Chondrocyte (in vitro differentiated cells): ENCODE results near the gene XKRX. TPM values are rescaled to one million over a fixed set of nuclear protein-coding genes. Genes with fewer than 3 reads are reported as not detected.

Source experiments
- DNase-seq: peaks from one replicate; pipeline ENCODE4 v3.0.0; 2021; ENCODE audit warnings: mixed read lengths, low spot score
- H3K27ac Mint-ChIP-seq: one replicate; pipeline ENCODE4 v1.8.0; 2021; ENCODE audit warnings: mild to moderate bottlenecking, moderate library complexity, mixed read lengths; ENCODE audit not compliant: unreplicated experiment
- H3K27me3 Mint-ChIP-seq: 2 replicates; pipeline ENCODE4 v1.8.0; 2021; ENCODE audit warnings: low read depth, mixed read lengths
- H3K36me3 Mint-ChIP-seq: 2 replicates; pipeline ENCODE4 v1.8.0; 2021; ENCODE audit warnings: low read depth, mixed read lengths
- H3K4me1 Mint-ChIP-seq: 2 replicates; pipeline ENCODE4 v1.8.0; 2021; ENCODE audit warnings: low read depth, mild to moderate bottlenecking, mixed read lengths
- H3K4me3 Mint-ChIP-seq: one replicate; pipeline ENCODE4 v1.8.0; 2021; ENCODE audit warnings: mild to moderate bottlenecking, moderate library complexity, mixed read lengths; ENCODE audit not compliant: unreplicated experiment
- H3K9me3 Mint-ChIP-seq: 2 replicates; pipeline ENCODE4 v1.8.0; 2021; ENCODE audit warnings: low read depth, mixed read lengths
- total RNA-seq: library from RNA; stranded (reverse); gene quantifications from 3 replicates; pipeline ENCODE4 v1.2.1, GENCODE V29; 2021
- TF ChIP-seq, protein P1 (sequence below): fragments of 200-600 bp; sonication (generic); IDR thresholded peaks from 2 replicates; pipeline ENCODE4 v1.5.0; 2021; ENCODE audit warnings: antibody characterized with exemption, mild to moderate bottlenecking, moderate library complexity

XKRX gene
- total RNA-seq, 1 donor from 2014 or later = not detected

DNA sequence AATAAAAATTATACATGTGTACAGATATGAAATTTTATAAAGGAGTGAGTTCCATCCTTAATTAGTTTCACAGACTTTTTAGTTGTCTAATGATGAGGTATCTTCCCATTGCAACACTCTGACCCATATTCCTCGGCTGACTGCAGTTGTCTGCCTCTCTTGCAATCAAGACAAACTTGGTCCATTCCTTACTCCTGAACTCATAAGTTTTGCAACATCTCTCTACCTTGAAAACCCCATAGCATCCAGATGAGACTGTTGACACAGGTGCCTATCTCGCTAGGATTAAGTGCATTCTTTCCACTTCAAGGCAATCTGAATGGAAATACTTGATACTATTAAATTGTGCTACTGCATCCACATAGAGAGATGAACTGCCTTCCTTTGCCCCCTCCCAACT, 2.3 kb downstream of the XKRX start:
- Mint-ChIP-seq H3K9me3 (peaks cover 10% of the 10 kb centered on the region), H3K4me1 (peaks cover 5% of the 10 kb centered on the region), H3K36me3 (peaks cover 2% of the 10 kb centered on the region), H3K27ac (no peak overlapping the region), H3K4me3 (no peak overlapping the region), H3K27me3 (no peaks in the 10 kb centered on the region)
- TF ChIP-seq, protein P1, sequence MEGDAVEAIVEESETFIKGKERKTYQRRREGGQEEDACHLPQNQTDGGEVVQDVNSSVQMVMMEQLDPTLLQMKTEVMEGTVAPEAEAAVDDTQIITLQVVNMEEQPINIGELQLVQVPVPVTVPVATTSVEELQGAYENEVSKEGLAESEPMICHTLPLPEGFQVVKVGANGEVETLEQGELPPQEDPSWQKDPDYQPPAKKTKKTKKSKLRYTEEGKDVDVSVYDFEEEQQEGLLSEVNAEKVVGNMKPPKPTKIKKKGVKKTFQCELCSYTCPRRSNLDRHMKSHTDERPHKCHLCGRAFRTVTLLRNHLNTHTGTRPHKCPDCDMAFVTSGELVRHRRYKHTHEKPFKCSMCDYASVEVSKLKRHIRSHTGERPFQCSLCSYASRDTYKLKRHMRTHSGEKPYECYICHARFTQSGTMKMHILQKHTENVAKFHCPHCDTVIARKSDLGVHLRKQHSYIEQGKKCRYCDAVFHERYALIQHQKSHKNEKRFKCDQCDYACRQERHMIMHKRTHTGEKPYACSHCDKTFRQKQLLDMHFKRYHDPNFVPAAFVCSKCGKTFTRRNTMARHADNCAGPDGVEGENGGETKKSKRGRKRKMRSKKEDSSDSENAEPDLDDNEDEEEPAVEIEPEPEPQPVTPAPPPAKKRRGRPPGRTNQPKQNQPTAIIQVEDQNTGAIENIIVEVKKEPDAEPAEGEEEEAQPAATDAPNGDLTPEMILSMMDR = no peak
- no peak for DNase-seq

DNA sequence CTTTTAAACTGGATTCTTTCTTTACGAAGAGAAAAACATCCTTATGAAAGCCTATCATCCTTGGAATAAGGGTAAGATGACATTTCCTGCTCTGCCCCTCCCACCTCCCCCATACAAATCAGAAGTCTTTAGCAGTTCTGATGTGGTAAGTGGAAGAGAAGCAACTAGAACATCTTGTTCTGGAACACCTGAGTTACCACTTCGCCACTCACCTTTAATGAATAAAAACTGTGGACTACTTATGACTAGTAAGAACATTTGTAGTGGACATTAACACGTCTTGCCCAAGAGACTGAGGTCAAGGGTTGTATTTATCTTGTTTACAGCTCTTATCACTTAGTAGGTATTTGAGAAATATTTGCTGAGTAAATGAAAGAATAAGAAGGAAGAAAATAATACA, 4.3 kb downstream of the XKRX start:
- no peak overlapping the region for H3K4me3 Mint-ChIP-seq
- TF ChIP-seq, protein P1 = no peak
- peaks cover 3% of the 10 kb centered on the region for H3K4me1 Mint-ChIP-seq
- no peaks in the 10 kb centered on the region for H3K27me3 Mint-ChIP-seq
- H3K36me3 Mint-ChIP-seq = no peaks in the 10 kb centered on the region
- H3K9me3 Mint-ChIP-seq = peaks cover 6% of the 10 kb centered on the region
- no peak overlapping the region for H3K27ac Mint-ChIP-seq
- no peak for DNase-seq

DNA sequence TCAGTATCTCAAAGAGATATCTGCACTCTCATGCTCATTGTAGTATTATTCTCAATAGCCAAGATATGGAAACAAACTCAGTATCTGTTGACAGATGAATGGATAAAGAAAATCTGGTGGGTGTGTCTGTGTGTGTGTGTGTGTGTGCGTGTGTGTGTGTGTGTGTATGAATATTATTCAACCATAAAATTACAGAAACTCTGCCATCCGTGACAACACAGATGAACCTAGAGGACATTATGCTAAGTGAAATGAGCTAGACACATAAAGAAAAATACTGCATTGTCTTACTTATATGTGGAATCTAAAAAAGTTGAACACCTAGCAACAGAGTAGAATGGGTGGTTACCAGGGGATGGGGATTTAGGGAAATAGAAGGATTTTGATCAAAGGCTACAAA, 13.2 kb downstream of the XKRX start:
- H3K4me3 Mint-ChIP-seq = no peak overlapping the region
- DNase-seq = no peak
- peaks cover 4% of the 10 kb centered on the region for H3K9me3 Mint-ChIP-seq
- no peaks in the 10 kb centered on the region for H3K4me1 Mint-ChIP-seq
- no peaks in the 10 kb centered on the region for H3K36me3 Mint-ChIP-seq
- H3K27me3 Mint-ChIP-seq = no peaks in the 10 kb centered on the region
- TF ChIP-seq, protein P1 = no peak
- H3K27ac Mint-ChIP-seq = no peak overlapping the region

DNA sequence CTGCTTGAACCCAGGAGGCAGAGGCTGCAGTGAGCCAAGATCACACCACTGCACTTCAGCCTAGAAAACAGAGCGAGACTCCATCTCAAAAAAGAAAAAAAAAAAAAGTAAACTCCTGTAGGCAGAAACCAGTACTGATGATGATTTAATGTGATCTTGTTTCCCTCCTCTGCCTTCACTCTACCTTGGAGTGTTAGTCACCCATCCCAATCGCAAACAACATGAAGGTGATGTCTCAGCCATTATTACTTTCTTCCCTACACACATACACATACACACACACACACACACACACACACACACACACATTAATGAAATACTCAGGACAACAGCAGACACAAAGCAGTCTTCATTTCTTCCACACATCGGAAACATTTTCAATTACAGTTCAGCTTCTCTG, 15.6 kb downstream of the XKRX start:
- no peak overlapping the region for H3K4me3 Mint-ChIP-seq
- no peaks in the 10 kb centered on the region for H3K27me3 Mint-ChIP-seq
- H3K27ac Mint-ChIP-seq = no peak overlapping the region
- DNase-seq = no peak
- H3K4me1 Mint-ChIP-seq = no peaks in the 10 kb centered on the region
- peaks cover 4% of the 10 kb centered on the region for H3K9me3 Mint-ChIP-seq
- TF ChIP-seq, protein P1 = no peak
- H3K36me3 Mint-ChIP-seq = no peaks in the 10 kb centered on the region

DNA sequence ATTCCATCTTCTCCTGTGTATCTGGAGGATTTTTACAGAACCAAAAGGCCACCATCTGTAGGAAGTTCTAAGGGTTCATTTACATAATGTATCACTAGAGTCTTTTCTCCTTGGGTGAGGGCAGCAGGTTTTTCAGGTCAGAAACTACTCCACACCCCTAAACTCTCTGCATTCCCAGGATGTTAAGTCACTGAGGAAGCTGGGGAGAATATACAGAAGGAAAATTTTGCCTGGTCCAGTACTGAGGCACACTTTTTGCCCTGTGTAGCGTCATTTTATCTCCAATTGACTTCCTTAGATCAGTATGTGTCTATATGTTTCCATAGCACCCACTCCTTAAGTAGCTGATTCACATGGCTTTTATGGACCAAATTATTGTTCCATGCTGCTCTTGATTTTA, 17.0 kb downstream of the XKRX start:
- Mint-ChIP-seq H3K4me1 (no peaks in the 10 kb centered on the region), H3K4me3 (no peak overlapping the region), H3K9me3 (peaks cover 12% of the 10 kb centered on the region), H3K27ac (no peak overlapping the region), H3K36me3 (no peaks in the 10 kb centered on the region), H3K27me3 (no peaks in the 10 kb centered on the region)
- no peak for DNase-seq
- TF ChIP-seq, protein P1 = no peak
